GM18526 (cell line): Measurements from ENCODE around the gene ARL2BP.

ENCODE experiments used
- POLR2A ChIP-seq: IDR thresholded peaks from 3 replicates; pipeline ENCODE4 v1.6.1; 2011; ENCODE audit not compliant: insufficient read length; ENCODE audit errors: extremely low read depth

Gene ARL2BP

DNA sequence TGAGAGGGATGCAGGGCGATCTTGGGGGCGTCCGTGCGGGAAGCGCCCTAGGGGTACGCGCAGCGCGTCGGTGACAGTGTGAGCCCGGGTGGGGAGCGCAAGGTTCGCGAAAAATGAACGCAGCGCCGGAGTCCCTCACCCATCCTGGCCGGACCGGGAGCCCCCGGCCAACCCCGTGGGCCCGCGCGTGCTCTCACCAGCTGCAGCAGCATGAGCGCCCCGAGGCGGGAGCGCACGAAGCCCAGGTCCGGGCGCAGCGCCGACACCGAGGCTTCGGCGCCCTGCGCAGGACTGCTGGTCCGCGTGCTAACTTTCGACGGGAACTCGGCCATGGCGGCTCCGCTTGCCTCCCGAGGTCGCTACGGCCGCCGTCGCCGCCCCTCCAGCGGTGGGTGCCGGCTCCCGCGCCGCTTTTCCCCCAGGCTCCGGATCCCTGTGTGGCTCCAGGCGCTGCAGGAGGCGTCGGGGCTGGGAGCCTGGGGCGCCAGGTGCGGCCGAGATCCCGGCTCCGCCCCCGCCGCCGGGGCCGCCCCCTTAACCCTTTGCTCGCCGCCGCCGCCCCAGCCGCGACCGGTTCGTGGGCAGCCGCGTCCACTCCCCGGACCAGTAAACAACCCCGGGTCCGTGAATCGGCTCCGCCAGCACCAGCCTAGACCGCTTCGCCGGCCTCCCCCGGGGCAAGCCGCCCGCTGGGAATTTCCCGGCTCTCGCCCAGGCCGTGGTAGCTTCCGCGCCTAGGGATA, 39.3 kb downstream of the ARL2BP start, which contains the start of gene PLLP:
PLLP (minus strand) TSS at position 464 of the 743 bp plus-strand sequence; CDS start at position 332, 132 bp downstream.
- TF ChIP-seq POLR2A, result no peak

DNA sequence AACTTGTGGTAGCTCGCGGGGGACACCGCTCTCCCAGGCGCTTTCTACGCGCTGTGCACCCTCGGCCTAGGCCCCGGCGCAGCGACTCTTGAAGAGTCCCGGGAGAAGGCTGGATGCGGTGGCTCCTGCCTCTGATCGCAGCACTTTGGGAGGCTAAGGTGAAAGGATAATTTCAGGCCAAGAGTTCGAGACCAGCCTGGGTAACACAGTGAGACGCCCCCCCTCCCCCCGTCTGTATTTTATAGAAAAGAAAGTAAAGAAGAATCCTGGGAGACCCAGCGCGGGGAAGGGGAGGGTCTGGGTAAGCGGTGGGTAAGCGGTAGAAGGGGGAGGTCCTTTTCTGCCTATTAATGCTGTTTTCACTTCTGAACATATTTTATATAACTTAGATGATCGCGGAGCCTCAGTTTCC, 39.9 kb downstream of the ARL2BP start:
- no peak for TF ChIP-seq POLR2A

DNA sequence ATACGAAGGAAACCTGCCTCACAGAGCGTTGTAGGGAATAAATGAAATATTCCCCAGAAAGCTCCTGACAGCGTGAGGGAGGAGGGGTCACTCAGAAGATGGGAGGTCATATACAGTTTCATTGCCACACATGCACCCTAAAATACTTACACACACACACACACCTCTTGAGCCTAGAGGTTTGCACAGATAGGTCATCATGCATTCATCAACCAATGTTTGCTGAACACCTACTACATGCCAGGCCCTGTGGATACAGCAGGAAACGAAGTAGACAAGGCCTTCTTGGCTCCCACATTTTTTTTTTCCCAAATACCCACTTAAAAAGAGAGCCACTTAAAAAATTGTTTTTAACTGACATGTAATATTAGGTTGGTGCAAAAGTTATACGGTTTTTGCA, 40.3 kb downstream of the ARL2BP start:
- TF ChIP-seq POLR2A, result no peak

DNA sequence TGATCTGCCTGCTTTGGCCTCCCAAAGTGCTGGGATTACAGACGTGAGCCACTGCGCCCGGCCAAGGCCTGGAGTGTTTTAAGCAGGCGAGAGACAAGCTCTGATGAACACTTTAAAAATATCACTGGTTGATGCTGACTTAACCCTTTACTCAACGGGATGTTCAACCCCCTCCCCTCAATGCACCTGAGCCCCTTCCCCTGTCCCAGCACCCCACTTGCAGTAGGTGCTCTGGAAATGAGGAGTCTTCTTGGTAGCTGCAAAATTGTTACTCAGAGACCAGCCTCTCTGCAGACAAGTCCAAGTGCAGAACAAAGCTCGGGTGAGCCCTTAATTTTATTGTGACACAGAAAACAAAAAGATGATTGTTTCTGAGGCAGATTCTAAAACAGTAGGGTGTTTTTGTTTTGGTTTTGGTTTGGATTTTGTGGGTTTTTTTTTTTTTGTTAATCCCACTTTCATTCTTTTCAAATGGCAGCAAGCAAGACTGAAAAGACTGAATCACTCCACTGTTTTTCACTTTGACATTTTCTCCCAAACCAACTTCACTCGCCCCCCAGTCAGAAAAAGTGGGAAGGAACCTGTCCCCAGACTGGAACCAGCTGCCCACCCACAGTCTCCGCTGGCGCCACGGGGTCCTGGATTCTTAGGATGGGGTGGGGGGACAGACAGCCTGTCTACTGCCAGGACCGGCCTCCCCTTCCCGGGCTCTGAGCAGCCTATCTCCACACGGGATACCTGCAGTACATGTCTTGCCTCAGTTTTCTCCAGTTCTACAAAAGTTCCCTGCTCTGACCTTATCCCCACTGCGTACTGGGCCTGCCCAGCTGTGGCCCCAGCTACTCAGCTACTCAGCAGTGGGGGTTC, 44.6 kb downstream of the ARL2BP start:
- no peak for TF ChIP-seq POLR2A

DNA sequence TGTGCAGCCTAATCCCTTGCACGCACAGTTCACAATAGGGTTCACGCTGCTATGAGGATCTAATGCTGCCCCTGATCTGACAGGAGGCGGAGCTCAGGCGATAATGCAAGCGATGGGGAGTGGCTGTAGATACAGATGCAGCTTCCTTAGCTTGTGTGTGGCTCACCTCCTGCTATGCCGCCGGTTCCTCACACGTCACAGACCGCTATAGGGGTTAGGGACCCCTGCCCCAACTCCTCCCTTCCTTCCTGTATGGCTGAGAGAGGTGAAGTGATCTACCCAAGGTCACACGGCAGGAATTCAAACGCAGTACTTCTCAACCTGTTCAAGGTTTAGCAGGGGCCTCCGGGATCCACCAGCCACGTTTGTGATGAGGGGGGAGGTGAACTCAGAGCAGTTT, 52.8 kb downstream of the ARL2BP start:
- no peak for TF ChIP-seq POLR2A

DNA sequence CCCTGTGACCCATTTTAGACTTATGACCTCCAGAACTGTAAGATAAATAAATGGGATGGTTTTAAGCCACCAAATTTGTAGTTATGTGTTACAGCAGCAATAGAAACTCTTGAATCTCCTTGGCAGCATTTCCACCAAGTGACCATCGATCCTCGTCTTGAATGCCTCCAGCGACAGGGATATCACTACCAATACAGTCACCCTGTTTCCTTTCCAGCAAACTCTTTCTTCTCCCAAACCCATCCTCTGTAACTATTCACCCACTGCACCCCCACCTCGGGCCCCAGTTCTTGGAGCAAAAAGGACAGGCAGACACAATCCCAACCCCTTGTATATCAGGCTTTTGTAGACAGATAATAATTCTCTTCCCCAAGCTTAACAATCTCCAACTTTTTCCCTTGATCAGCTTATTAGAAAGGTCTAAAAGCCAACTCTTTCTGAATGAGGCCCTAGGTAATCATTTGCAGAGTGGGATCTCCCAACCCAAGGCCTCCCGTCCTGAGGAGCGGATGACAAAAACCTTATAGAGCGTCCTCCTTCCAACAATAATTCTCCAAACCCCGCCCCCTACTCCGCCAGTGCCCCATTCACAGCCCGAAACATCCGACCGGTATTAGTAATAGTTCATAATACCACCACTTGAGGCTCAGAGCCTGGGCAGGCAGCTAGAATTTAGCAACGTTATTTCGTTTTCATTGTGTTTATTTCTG, 54.1 kb downstream of the ARL2BP start:
- no peak for TF ChIP-seq POLR2A

DNA sequence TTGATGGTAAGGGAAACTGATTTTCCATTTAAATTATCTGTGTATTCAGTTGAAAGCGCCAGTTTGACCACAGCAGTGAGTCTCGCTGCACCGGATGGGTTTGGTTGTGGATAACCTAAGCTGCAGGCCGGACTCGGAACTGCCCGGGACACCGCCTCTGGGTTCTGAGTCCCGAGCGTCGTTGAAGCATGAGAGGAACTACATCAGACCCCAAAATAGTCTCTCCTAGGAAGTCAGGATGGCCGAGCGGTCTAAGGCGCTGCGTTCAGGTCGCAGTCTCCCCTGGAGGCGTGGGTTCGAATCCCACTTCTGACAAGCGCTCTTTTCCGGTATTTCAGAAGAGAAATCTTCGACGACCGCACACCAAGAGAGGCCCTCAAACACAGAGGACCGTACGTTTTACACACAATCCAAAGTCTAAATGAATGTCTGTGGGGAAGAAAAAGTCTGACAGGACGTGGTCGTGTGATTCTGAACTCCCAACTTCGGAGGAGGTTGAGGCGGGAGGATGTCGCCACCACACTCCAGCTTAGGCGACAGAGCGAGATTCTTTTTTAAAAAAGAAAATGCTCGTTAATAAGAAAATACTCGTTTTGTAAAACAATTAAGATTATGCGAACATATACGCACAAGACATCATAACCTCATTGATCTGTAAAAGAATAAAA, 54.8 kb downstream of the ARL2BP start:
- TF ChIP-seq POLR2A, result no peak

DNA sequence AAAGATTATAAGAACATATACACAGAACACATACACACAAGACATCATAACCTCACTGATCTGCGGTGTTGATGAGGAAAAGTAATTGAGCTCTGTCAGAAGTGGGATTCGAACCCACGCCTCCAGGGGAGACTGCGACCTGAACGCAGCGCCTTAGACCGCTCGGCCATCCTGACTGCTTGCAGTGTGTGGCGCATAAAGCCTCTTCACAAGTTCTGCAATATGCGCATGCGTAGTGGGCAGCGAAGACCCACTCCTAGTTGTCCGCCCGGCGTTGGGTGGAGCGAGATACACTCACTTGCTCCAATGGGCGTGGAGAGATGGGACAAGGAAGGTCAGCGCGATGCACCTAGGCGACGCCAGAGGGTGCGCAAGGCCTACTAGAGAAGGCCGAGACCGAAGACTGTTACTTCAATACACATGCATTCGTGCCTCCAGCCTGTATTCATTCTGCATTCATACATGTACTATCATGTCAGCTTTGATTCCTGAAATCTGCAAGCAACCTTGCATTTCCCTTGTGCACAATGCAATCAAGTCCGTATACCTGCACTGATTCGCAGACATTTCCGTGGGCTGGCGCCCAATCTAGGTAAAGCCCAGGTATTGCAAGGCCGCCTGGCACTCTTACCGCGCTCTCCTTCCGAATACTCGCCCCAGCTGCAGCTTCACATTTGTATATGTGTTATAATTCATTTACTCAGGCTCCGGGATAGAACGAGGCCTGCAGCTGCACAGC, 55.5 kb downstream of the ARL2BP start:
- TF ChIP-seq POLR2A, result no peak

DNA sequence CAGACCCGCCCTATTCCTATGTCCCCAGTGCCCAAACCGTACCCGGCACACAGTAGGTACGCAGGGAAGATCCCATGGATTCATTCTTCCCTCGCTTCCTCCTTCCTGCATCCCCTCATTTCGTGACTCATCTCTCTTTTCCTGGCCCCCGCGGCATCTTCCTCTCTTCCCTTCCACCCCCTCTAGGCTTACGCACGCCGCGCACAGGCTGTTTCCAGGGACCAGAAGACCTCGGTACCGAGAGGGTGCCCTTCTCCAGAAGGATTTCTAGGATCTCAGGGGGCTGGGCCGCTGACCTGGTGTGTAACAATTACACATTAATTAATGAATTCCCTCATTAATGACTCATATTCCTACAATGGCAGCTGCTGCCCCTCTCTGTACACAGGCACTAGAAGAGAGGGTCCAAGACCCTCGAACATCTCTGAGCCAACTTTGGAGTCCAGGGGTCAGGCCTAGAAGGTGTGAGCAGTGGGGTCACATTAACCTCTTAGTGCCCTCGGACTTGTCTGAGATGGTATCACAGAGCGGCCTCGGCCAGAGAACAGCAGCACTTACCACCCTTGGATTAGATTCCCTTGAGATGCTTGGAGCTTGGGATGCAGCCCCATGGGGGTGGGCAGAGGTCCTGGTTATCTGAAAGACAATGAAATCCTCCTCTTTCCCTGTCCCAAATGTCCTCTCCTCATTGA, 56.2 kb downstream of the ARL2BP start:
- no peak for TF ChIP-seq POLR2A
